ENCODE data around the gene RAB3GAP2.
"Not testable (repeated sequence)": the region's sequence is repeated elsewhere in the genome, so short reads cannot be mapped to it uniquely, and the experiment has no call there.

Gene RAB3GAP2

GRCh38 chr1:220281159-220281574, 8.9 kb upstream of the RAB3GAP2 start:
- DNase-seq: no peak

- no peak for DNase-seq
Measured at GRCh38 chr1:220280249-220280648, 8.0 kb upstream of the RAB3GAP2 start.

- no peak for DNase-seq
Measured at GRCh38 chr1:220278991-220279390, 6.7 kb upstream of the RAB3GAP2 start.

- no peak for DNase-seq
Measured at GRCh38 chr1:220275430-220275829, 3.2 kb upstream of the RAB3GAP2 start.

GRCh38 chr1:220274251-220274855, 2.1 kb upstream of the RAB3GAP2 start:
- no peak for DNase-seq

GRCh38 chr1:220272841-220273090, 513 bp upstream of the RAB3GAP2 start:
- DNase-seq: no peak

- DNase-seq: no peak
Measured at GRCh38 chr1:220271706-220272046, 577 bp downstream of the RAB3GAP2 start.

- DNase-seq: no peak
Measured at GRCh38 chr1:220269036-220269435, 3.2 kb downstream of the RAB3GAP2 start.

GRCh38 chr1:220267630-220268029, 4.6 kb downstream of the RAB3GAP2 start:
- no peak for DNase-seq

GRCh38 chr1:220260228-220260627, 12.0 kb downstream of the RAB3GAP2 start:
- not testable (repeated sequence) for DNase-seq

- DNase-seq: not testable (repeated sequence)
Measured at GRCh38 chr1:220259756-220260155, 12.5 kb downstream of the RAB3GAP2 start.

- not testable (repeated sequence) for DNase-seq
Measured at GRCh38 chr1:220256194-220256593, 16.1 kb downstream of the RAB3GAP2 start.

- no peak for DNase-seq
Measured at GRCh38 chr1:220255204-220255603, 17.0 kb downstream of the RAB3GAP2 start.

GRCh38 chr1:220253290-220253689, 19.0 kb downstream of the RAB3GAP2 start:
- not testable (repeated sequence) for DNase-seq

GRCh38 chr1:220251272-220251671, 21.0 kb downstream of the RAB3GAP2 start:
- DNase-seq: no peak

GRCh38 chr1:220250681-220251080, 21.6 kb downstream of the RAB3GAP2 start:
- DNase-seq: no peak

GRCh38 chr1:220249522-220249921, 22.7 kb downstream of the RAB3GAP2 start:
- DNase-seq: no peak

- DNase-seq: not testable (repeated sequence)
Measured at GRCh38 chr1:220248715-220249265, 23.5 kb downstream of the RAB3GAP2 start.

GRCh38 chr1:220245900-220246299, 26.4 kb downstream of the RAB3GAP2 start:
- not testable (repeated sequence) for DNase-seq

GRCh38 chr1:220243947-220244346, 28.3 kb downstream of the RAB3GAP2 start:
- DNase-seq: no peak

GRCh38 chr1:220241072-220241663, 31.1 kb downstream of the RAB3GAP2 start:
- DNase-seq: no peak

- DNase-seq: no peak
Measured at GRCh38 chr1:220239966-220240365, 32.3 kb downstream of the RAB3GAP2 start.

- no peak for DNase-seq
Measured at GRCh38 chr1:220239213-220239612, 33.0 kb downstream of the RAB3GAP2 start.

GRCh38 chr1:220236278-220236677, 36.0 kb downstream of the RAB3GAP2 start:
- DNase-seq: not testable (repeated sequence)

GRCh38 chr1:220235462-220235861, 36.8 kb downstream of the RAB3GAP2 start:
- peak; percentile 78 for DNase-seq

Data from DMS79 (cell line).